Measurements from ENCODE around the gene PARL. TPM values are rescaled to one million over a fixed set of nuclear protein-coding genes. Genes with fewer than 3 reads are reported as not detected.

PARL gene
- total and polyA plus RNA-seq, 2 of the 13 experiments (the other 11 are each of a cell fraction or from before 2014, with no cell fraction given): 46.3 to 58.6 TPM

DNA sequence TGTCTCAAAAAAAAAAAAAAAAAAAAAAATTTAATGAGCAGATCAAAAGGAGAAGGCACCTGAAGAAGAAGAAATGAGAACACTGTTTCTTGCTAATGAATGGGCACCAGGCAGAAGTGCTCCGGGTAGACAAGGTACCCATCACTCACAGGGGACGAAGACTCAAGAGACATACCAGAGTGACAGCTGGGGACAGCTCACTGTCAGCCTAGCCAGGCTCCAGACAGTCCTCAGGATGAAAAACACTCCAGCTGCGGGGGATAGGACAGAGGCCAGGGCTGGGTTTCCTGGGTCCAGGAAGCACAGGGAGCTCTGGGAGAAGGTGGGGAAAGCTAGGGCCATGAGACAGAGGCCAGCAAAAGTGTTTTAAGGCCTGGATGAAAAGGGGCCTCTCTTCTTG lies 48.5 kb upstream of the PARL start (continued):
- TF ChIP-seq ZBTB4 (CRISPR knock-in tag; IDR thresholded peaks at IDR 0.05; ENCODE audit: borderline replicate concordance): no peak

GRCh38 chr3:183931881-183932280 lies 47.2 kb upstream of the PARL start:
- Histone ChIP-seq H3K36me3 (replicated peaks in 1 of 2; ENCODE audit: control insufficient read depth in 1 of 2, insufficient read depth in 2 of 2, low read length in 2 of 2) (peaks cover 0 to 3% of the 10 kb centered on the region in 2 experiments; a peak in 1 of 5 replicates), H4K20me1 (ENCODE audit: insufficient read depth, low read length) (no peaks in the 10 kb centered on the region), H3K4me1 (ENCODE audit: insufficient read depth, low read length) (peaks cover 14% of the 10 kb centered on the region), H3K79me2 (ENCODE audit: insufficient read depth, low read length) (no peaks in the 10 kb centered on the region), H3K4me3 (replicated peaks in 1 of 3; ENCODE audit: insufficient read depth in 1 of 3, low read depth in 2 of 3, low read length in 3 of 3) (no peak overlapping the region), H3K4me2 (ENCODE audit: low read depth, low read length) (no peak overlapping the region), H3K27ac (ENCODE audit: extremely low read length, insufficient read depth, low read length) (no peak overlapping the region), H3K9ac (ENCODE audit: insufficient read depth, low read depth, low read length) (no peak overlapping the region), H3K9me3 (ENCODE audit: low read length) (no peaks in the 10 kb centered on the region), H3K27me3 (ENCODE audit: control insufficient read depth in 1 of 2, insufficient read depth in 2 of 2, low read length in 2 of 2) (no peaks in the 10 kb centered on the region), H2AFZ (ENCODE audit: low read length) (no peak overlapping the region)
- DNase-seq (ENCODE audit: low spot score): no peak
- intact Hi-C loops (cut with micrococcal nuclease; ENCODE audit: unreplicated experiment) (no loop called here), in situ Hi-C loops (cut with HindIII; ENCODE audit: extremely low pct_ligation_motif_present, low pct_unique_long_range_greater_than_20kb) (no loop called here)
- ChIA-PET CTCF (ENCODE audit: low intra/inter-chr PET ratio, low total read pairs) (no interaction called here), POLR2A (no interaction called here)
- 96% methylated on average over 2 of the region's 2 CpGs for WGBS (ENCODE audit: low lambda C conversion rate)
- ATAC-seq: no peak
- no TSS peak for BruUV-seq (replicated peaks)
- TF ChIP-seq ZNF546 (CRISPR knock-in tag; conservative IDR thresholded peaks at IDR 0.05) (no peak), ZNF138 (CRISPR knock-in tag; IDR thresholded peaks at IDR 0.05; ENCODE audit: low read depth) (no peak), TMF1 (CRISPR knock-in tag; IDR thresholded peaks at IDR 0.05; ENCODE audit: low read depth) (no peak), RAD21 (CRISPR knock-in tag; IDR thresholded peaks at IDR 0.05) (no peak), NR1H2 (CRISPR knock-in tag; IDR thresholded peaks at IDR 0.05; ENCODE audit: borderline replicate concordance, low read depth) (no peak), MED8 (CRISPR knock-in tag; IDR thresholded peaks at IDR 0.05; ENCODE audit: insufficient replicate concordance) (no peak), ZNF329 (CRISPR knock-in tag; IDR thresholded peaks at IDR 0.05; ENCODE audit: low read depth) (no peak), ZNF180 (CRISPR knock-in tag; IDR thresholded peaks at IDR 0.05; ENCODE audit: borderline replicate concordance, low read depth) (no peak), ZZZ3 (CRISPR knock-in tag; IDR thresholded peaks at IDR 0.05; ENCODE audit: borderline replicate concordance) (no peak), ONECUT2 (CRISPR knock-in tag; IDR thresholded peaks at IDR 0.05) (no peak), BORCS8-MEF2B (CRISPR knock-in tag; IDR thresholded peaks at IDR 0.05) (no peak)
- TF ChIP-seq, protein P1, sequence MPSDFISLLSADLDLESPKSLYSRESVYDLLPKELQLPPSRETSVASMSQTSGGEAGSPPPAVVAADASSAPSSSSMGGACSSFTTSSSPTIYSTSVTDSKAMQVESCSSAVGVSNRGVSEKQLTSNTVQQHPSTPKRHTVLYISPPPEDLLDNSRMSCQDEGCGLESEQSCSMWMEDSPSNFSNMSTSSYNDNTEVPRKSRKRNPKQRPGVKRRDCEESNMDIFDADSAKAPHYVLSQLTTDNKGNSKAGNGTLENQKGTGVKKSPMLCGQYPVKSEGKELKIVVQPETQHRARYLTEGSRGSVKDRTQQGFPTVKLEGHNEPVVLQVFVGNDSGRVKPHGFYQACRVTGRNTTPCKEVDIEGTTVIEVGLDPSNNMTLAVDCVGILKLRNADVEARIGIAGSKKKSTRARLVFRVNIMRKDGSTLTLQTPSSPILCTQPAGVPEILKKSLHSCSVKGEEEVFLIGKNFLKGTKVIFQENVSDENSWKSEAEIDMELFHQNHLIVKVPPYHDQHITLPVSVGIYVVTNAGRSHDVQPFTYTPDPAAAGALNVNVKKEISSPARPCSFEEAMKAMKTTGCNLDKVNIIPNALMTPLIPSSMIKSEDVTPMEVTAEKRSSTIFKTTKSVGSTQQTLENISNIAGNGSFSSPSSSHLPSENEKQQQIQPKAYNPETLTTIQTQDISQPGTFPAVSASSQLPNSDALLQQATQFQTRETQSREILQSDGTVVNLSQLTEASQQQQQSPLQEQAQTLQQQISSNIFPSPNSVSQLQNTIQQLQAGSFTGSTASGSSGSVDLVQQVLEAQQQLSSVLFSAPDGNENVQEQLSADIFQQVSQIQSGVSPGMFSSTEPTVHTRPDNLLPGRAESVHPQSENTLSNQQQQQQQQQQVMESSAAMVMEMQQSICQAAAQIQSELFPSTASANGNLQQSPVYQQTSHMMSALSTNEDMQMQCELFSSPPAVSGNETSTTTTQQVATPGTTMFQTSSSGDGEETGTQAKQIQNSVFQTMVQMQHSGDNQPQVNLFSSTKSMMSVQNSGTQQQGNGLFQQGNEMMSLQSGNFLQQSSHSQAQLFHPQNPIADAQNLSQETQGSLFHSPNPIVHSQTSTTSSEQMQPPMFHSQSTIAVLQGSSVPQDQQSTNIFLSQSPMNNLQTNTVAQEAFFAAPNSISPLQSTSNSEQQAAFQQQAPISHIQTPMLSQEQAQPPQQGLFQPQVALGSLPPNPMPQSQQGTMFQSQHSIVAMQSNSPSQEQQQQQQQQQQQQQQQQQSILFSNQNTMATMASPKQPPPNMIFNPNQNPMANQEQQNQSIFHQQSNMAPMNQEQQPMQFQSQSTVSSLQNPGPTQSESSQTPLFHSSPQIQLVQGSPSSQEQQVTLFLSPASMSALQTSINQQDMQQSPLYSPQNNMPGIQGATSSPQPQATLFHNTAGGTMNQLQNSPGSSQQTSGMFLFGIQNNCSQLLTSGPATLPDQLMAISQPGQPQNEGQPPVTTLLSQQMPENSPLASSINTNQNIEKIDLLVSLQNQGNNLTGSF (CRISPR knock-in tag; IDR thresholded peaks at IDR 0.05): no peak
- TF ChIP-seq, protein P2, sequence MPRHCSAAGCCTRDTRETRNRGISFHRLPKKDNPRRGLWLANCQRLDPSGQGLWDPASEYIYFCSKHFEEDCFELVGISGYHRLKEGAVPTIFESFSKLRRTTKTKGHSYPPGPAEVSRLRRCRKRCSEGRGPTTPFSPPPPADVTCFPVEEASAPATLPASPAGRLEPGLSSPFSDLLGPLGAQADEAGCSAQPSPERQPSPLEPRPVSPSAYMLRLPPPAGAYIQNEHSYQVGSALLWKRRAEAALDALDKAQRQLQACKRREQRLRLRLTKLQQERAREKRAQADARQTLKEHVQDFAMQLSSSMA (CRISPR knock-in tag; IDR thresholded peaks at IDR 0.05): no peak
- FAIRE-seq: no peak

All from HepG2 (cell line).